NOMO-1 treated with DMSO at 0.1 percent for 48 hours (cell line): ENCODE data around the gene IL1RAPL1.

Experiments used
- DNase-seq: peaks from one replicate; lab custom pipeline; 2025; ENCODE audit not compliant: unreplicated experiment; lab: John Stamatoyannopoulos, UW

Gene IL1RAPL1

DNA sequence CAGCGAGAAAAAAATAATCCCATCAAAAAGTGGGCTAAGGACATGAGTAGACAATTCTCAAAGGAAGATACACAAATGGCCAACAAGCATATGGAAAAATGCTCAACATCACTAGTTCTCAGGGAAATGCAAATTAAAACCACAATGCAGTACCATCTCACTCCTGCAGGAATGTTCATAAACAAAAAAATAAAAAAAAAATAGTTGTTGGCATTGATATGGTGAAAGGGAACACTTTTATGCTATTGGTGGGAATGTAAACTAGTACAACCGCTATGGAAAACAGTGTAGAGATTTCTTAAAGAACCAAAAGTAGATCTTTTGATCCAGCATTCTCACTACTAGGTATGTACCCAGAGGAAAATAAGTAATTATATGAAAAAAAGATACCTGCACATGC is 1119.8 kb downstream of the IL1RAPL1 start:
- DNase-seq: no peak

DNA sequence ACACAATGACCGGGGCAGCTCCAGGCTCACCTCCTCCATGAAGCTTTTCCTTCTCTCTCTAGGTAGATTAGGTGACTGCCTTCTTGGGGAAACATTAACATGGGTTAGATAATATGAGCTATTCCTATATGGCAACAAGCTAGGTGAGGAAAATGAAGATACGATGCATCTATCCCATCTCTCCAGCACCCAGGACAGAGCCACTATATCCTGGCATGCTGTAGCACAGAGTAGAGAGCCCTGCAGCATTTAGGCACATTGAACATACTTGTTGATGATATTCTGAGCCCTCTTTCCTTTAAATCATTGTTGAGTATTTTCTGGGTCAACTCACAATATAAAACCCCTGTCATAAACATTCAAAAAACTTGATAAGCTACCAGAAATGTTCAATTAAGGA is 1133.9 kb downstream of the IL1RAPL1 start:
- no peak for DNase-seq

DNA sequence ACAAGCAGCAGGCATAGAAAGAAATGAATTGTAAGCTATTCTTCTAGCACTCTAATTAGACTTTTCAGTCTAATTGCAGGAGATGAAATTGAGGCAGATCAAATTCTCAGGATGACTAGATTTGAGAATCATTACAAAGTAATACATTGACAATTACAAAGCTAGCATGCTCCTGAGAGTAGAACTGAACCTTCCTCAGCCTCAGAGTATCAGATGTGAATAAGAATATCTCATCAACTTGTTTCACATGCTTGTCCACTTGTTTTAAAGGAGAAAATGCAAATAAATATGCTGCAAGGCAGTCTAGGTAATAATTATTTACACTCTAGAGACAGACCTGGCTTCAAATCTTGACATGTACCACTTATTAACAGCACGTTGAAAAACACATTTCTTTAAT is 1137.1 kb downstream of the IL1RAPL1 start:
- no peak for DNase-seq

DNA sequence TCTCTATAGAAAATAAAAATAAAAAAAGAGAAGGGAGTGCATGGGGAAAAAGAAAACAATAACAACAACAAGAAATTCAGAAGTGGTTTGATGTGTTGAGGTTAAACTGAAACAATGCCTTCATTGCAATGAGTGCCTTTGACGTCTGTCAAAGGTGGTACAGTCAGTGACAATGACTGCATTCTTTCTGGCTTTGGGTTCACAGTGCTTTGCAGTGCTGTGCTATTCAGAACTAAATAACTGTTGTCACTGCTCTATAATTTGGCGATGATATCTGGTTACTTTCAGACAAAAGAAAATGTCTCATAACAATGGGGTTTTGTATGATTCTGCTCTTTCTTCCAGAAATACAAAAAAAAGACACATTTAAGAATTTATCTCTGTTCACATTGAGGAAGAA is 1139.6 kb downstream of the IL1RAPL1 start:
- no peak for DNase-seq

DNA sequence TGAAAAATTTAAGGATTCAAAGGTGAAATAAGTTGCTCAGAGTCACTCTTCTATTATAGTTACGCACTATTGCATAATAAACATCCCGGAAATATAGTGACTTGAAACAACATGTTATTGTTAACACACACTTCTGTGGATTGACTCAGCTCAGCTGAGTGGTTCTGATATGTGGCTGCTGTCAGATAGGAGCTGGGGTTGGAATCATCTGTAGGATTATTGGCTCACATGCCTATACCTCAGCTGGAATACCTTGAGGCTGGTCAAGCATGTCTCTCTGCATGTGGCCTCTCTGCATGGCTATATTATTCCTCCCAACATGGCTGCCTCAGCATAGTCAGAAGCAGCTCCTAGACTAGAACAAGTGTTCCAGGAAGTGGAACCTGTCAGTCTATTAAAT is 1141.4 kb downstream of the IL1RAPL1 start:
- DNase-seq: no peak

DNA sequence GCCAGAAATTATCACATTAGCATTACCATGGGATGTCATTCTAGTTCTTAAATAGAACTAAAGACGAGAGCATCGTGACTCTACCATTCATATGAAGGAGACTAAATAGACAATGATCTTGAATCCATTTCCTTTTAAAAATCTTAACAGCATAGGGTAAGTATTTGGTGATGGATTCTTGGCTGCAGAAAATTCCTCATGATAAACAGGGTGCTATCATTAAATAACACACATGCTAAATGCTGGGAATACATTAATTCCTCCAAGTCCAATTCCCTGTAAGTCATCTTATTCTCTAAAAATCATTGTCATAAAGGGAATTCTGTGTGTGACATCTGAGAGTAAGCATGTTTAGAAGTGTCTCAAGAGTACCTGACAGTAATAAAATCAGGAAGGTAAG is 1157.7 kb downstream of the IL1RAPL1 start:
- DNase-seq: no peak

DNA sequence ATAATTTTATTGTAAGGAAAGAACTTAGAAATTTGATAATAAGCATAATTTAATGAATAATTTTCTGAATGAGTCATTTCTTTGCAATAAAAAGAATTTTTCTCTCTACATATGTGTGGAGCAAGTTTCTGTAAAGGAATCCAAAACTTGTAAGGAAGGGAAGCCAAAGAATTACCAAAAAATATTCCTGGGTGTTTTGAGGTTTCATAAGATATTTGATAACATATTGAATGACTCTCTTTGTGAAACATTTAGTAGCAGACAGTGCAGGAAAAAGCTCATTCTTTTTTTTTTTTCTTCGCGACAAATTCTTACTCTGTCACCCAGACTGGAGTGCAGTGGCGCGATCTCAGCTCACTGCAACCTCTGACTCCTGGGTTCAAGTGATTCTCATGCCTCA is 1159.1 kb downstream of the IL1RAPL1 start:
- no peak for DNase-seq

DNA sequence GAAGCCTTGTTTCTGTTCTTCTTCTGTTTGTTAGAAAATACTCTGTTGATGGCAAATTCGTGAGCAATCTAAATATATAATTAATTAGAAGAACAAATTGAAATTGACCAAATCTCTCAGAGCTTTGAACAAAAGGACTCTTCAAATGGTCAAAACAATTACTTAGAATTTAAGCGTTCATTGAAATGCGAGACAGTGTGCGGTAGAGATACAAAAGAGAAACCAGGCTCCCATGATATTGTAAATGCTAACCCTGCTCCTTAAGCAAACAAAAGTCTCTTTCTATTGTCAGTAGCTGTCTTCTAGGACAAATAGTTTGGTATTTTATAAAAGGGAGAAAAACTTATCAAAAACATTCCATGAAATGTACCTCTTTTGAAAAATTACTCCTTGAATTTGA is 1174.8 kb downstream of the IL1RAPL1 start:
- no peak for DNase-seq

DNA sequence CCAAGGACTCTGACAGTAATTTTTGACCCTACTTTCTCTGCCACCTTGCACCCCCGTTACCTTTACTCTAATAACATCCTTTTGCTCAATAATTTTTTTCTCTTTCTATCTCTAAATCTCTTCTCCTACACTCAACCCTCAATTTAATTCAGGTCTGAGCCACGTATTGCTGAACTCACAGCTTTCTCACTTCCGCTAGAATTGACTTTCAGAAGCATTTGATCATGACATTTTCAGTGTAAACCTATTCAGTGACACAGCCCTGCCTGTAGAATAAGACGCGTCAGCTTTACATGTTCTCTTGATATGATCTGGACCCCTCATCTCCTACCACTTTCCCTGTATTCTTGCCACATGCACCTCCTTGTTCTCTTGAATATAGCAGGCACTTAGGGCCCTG is 1188.6 kb downstream of the IL1RAPL1 start:
- no peak for DNase-seq

DNA sequence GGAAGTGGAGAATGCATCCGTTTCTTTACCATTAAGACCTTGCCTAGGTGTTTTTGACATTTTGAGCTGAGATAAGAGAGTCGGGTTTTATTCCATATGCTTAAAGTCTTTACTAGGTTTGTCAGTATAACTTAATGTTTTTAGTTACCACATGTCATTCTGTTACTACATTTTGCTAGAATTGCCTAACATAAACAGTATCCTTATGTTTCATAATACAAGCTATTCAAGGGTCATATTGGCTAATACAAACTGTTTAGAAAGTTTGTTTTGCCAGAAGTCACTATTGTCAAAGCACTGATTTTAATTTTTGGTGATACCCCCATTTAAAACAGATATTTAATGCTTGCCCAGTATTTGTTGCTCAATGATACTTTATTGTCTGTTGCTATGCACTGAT is 1200.4 kb downstream of the IL1RAPL1 start:
- DNase-seq: no peak

DNA sequence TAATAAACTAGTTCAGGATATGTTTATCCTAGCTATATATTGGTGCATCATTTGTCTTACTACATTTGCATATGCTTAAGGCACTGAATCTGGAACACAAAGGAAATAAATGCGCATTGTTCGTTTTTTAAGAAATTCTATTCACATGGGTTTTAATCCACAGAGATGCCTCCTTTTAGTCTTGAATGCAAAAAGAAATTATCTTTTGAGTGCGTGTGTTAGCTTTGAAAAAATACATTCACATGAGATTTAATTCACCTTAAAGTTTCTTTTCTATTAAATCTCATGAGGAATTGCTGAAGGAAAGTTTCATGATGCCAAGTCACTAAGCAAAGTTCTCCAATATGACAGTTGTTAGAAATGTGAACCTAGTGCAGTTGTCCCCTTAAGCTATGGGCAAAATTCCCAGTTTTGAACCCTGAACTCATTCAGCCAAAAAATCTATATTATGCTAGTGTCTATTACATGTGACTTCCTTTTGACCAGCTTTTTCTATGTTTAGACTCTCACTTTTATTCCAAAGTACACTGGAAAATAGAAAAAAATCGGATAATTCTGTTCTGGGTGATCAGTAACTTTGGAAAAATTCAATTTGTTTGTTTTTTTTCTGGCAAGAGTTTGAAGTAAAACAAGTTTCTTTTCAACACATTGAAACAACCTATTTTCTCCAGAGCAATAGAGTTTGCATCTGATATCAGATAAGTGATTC is 1201.9 kb downstream of the IL1RAPL1 start:
- no peak for DNase-seq

DNA sequence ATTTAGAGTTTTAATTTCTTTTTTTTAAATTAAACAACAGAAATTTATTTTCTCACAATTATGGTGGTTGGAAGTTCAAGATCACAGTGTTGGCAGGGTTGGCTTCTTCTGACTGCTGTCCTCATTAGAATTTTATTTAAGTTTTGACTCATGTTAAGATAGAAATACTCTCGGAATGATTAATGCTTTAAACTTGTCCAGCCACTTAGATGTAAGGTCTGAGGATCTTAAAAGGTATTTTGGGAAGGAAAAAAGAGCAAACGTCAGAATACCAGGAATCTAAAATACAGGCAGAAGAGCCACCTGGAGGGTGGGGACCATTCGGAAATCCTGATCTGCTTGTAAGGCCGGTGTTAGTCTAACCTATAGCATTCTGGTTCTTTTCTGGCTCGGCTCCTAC is 1205.1 kb downstream of the IL1RAPL1 start:
- no peak for DNase-seq

DNA sequence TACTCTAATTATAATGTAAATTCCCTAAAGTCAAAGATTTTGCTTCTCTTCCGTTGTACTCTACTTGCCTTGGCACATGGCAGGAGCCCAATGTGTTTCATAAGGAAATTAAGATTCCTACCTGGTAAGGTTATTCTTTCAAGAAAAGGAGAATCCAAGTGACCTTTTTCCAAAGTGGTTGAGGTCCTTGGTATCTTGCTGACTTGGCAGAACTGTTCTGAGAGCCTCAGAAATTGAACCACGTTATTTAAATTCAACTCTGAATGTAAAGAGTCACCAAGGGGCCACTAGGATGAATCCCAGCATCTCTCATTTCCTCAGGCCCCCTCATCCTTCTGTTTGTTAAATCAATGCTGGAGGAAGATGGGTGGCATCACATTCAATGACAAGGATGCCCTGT is 1209.9 kb downstream of the IL1RAPL1 start:
- no peak for DNase-seq

DNA sequence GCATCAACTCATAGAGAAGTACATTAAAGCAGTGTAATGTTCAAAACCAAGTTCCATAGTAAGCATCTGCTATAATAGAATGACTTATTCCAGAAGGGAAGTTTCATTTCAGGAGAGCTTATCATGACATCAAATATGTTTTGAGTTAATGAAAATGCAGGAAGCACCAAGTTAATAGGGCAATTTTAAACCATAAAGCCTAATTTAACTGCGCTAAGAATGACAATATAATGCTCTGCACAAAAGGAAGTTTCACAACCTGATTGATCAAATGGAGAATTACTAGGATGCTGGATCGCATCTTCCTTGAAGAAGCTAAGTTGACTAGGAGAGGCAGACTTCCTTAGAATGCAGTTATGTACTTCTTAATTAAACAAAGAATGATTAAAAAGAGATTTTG is 1211.2 kb downstream of the IL1RAPL1 start:
- no peak for DNase-seq

DNA sequence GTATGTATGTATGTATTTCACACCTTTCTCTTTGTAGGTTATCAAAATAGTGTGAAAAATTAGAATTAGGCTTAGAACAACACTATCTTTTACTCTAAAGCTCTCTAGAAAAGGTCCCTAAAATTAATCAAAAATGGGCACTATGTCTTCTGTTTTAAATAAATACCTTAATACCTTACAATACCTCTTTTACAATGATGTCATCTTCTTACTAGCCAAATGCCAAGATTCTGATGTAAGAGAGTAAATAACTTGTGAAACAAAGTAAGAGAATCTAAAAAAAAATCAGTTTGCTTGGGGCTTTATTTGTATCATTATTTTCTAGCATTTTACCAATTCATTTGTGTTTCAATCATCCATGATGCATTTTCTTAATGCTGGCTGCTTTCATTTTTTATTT is 1225.9 kb downstream of the IL1RAPL1 start:
- DNase-seq: no peak

DNA sequence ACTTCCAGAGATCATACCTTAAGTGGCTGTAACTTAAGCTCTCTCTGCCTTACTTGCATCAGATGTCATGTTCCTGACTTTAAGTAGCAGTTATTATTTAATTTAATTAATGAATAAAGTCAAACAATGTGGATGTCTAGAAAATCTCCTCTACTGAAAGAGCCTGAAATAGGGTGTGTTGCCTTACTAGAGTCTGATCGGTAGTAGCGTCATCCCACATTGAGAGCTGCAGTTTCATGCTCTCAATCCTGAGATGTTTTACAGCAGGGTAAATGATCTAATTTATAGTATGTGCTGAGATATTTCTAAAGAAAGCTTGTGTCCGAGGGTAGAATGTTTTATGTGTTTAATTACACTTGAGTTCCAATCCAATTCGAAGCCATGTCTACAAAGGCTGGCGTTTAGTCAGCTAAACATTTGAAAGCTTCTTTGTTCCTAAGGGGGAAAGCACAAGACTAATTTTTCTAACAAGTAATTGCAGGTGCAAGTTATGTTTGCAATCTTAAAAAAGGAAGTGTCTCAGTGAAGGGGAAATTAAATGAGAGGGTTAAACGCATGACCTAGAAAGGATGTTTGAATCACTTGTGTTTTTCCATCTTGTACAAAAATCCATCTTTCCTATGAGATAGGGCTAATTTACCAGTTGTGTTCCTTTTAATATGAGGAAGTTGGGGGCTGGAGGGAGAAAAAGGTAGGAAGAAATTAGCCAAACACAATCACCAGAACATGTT is 1237.1 kb downstream of the IL1RAPL1 start:
- no peak for DNase-seq

DNA sequence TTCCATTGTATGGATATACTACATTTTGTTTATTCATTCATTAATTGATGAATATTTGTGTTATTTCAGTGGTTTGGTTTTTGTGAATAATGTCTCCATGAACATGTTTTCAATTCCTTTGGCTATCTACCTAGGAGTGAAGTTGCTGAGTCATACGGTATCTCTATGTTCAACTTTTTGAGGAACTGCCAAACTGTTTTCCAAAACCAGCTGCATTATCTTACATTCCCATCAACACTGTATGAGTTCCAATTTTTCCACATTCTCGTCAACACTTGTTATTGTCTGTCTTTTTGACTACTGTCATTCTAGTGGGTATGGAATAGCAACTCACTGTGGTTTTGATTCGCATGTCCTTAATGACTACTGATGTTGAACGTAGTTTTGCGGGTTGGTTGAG is 1239.5 kb downstream of the IL1RAPL1 start:
- no peak for DNase-seq

DNA sequence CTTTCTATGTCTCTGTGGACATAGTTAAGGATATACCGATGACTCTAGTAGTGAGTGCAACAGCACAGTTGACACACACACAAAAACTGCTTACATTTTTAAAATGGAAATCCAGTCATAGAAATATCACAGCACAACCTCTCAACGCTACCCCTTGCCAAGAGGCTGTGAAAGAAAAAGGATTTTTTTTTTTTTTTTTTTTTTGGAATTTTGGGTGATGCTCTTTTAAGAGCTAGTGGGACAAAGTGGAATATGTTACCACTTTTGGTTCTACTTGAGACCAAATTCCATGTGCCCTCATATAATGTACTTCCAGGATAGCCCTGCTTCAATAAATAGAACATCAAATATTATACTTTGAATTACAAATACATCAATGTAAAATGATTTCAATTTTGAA is 1247.1 kb downstream of the IL1RAPL1 start:
- no peak for DNase-seq

DNA sequence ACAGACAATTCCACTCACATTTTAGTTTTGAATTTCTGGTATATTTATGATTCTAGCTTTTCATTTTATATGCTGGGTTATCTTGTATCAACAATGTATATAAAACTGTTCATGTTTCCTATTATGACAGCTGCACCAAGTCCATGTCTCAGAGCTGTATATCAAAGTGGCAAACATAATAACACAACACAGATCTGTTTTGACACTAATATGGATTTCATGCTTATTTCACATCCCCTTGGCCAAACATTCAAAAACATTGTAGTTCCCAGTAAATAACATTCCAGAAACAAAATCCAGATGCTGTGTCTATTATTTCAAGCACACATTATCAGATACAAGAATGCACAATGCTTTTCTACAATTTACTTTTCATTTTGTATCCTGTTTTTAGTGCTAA is 1247.5 kb downstream of the IL1RAPL1 start:
- no peak for DNase-seq

DNA sequence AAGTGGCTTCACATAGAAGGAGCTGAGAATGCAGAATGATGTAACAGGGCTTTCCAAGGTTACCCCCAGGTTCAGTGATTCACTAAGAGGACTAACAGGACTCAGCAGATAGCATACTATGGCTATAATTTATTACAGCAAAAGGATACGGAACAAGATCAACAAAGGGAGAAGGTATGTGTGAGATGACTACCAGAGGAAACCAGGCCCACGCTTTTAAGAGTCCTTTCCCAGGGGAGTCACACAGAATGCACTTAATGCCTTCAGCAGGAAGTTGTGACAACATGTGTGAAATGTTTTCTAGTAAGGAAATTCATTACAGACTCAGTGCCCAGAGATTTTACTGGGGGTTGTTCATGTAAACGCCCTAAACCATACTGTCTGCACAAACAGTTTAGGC is 1254.5 kb downstream of the IL1RAPL1 start:
- no peak for DNase-seq

DNA sequence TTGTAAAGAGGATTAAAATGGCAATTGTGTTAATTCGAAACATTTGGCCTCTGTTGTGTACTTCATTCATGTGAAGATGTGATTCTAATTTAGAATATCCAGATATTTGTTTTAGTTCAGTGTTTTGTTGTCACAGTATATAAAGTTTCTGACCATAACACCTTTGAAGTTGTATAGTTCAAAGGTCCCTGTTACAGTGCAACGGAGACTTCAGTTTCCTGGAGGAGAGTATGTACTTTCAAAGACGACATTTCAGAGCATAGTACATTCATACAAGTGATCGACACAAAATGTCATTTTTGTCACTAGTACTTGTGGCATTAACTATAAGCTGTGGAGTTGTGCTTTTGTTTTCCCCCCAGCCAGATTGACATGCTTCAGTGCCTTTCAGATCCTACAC is 1255.3 kb downstream of the IL1RAPL1 start:
- DNase-seq: no peak

DNA sequence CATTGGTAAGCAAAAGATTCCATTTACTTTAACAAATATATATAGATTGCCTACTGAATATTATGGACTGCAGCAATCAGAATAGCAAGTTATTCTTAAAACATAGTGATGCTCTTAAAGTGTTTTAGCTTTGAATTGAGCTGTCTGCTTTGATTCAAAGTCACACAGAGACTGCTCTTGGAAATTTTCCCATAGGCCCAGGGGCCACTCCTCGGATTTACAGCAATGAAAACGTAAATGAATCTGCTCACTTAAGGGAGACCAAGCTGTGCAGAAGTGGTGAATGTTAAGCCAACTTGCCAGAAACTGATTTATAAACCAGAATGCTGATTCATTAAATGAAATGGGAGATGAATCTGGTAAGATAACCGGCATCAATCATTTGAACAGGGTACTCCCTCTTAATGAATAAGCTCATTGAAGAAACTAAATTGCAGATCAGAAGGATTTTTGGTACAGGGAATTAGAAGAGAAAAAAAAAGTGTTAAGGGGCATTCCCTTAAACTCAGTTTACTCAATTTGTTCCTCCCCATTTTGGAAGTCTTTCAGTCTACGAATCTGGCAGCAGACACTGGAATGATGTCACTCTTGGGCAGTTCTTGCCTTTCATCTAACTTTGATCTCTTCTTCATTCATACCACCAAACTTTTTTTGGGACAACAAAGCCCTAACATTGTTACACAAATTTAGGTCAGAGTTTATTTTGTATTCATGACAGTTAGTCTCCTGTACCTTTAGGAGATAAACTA is 1264.8 kb downstream of the IL1RAPL1 start:
- no peak for DNase-seq
